NCI-H748 (cell line): ENCODE measurements around the gene OR2A42.
"Not testable (repeated sequence)": the region's sequence is repeated elsewhere in the genome, so short reads cannot be mapped to it uniquely, and the experiment has no call there.

Experiments used
- DNase-seq: peaks from one replicate; lab custom pipeline; 2025; ENCODE audit not compliant: unreplicated experiment; lab: John Stamatoyannopoulos, UW

Gene OR2A42

DNA sequence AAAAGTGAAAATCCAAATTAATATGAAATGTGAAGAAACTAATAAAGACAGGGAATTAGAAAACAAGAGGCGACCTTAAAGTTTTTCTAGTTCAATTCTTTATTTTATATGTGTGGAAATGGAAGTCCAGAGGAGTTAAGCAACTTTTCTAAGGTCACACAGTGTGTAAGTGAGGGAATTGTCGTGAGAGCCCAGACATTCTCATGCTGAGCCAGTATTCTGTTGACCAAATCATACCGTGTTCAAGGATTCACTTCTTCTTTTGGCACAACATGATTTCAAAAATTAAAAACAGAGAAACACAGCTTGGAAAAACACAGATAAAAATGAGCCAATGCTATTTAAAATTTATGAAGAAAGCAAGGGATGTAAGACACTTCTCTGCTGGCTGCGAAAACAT is 12.5 kb downstream of the OR2A42 start:
- not testable (repeated sequence) for DNase-seq

DNA sequence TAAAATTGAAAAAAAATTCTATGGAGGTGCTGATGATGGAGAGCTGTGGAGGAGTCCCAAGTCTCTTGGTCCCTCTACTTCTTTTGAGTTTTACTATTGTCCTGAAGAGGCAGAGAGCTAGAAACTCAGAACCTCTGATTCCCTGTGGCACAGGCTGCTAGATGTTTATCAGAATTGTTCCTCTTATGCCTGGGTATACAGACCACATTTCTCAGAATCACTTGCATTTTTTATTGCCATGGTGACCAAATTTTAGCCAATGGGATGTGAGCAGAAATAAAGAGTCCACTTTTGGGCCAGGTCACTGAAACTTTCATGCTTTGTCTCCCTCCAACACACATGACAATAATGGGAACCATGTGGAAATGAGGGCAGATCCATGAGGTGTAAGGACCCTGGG is 15.7 kb downstream of the OR2A42 start:
- not testable (repeated sequence) for DNase-seq

DNA sequence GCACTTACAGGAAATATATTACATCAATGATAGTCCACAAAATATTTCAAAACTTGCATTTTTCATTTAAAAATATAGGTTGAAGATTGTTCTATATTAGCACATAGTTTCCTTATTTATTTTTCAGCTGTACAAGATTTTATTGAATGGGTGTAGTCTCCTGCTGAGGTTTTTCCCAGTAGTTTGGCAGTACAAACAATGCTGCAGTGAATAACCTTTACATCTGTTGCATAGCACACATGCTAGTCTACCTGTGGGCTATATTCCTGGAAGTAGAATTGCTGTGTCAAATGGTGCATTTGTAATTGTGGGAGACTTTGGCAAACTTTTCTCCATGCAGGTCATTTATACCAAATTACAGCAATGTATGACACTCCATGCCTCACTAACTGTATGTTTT is 18.9 kb downstream of the OR2A42 start:
- DNase-seq, result not testable (repeated sequence)

DNA sequence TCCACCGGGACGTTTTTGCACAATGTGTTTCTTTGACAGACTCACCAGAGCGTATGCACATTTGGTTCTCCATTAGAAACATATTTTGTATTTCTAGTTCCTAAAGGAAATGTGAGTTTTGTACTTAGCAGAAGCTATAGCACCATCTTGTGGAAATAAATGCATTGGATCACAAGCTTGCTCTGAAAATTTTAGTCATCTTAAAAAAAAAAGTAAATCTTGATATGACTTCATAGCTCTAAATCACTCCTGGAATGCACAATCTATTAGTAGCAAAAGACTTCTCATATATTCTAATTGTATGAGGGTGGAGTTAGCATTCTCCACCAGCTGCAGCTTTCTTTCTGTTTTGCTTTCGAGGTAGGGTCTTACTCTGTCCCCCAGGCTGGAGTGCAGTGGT is 20.3 kb downstream of the OR2A42 start:
- DNase-seq, result not testable (repeated sequence)

DNA sequence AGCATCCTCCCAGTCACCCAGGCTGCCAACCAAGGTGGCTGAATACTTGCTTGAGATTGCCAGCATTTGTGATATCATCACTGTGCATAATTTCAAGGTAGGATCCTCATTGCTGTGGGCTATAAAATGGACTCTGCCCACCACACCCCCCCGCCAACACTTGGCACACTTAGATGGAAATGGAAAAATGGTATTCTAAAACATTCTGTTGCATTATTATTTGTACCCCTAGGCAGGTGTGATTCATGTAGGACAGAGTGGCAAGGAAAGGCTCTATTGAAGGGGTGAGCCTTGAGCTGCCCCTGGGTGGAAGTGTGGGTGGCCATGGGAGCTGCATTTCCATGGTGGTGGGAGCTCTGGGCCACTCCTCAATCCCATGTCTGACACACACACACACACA is 20.8 kb downstream of the OR2A42 start:
- not testable (repeated sequence) for DNase-seq

DNA sequence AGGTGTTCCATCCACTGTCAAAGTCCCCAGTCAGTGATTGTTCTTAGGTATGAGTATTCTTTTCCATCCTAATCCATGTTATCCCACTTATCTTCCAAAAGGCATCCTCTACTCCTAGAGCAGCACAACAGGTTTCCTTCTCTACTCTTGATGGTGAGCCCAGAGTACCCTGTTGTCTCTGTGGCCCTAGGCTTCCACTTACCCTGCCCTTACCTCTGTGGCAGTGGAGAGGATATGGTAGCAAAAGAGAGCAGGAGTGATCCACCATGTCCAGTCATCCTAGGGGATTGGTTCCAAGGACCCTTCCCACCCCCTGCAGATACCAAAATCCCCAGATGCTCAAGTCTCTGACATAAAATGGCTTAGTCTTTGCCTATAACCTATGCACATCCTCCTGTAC is 22.2 kb downstream of the OR2A42 start:
- not testable (repeated sequence) for DNase-seq

DNA sequence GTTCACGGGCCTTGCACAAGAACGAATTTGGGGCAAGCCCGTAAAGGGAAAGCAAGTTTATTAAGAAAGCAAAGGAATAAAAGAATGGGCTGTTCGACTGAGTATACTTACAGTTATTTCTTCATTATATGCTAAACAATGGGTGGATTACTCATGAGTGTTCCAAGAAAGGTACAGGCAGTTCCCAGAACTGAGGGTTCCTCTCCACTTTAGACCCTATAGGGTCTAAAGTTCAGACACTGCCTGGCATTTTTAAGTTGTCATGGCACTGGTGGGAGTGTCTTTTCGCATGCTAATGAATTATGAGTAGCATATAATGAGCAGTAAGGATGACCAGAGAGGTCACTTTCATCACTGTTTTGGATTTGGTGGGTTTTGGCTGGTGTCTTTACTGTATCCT is 34.1 kb downstream of the OR2A42 start:
- DNase-seq, result not testable (repeated sequence)

DNA sequence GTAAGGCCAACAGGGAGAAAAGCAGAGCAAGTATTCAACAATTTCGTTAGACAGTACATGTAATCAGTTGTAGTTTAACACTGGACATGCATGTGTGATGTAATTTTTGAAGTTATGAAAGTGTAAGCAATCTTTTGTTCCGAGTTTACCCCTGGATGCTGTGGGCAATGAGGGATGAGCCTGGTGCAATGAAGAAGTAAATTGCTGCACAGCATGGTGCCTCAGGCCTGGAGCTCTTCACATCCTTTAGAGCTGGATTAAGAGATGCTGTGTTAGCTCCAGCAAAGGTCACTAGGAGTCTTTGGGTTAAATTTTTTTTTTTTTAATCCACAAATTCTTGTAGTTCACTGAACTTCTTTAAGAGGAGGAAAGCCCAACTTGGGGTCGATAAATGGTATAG is 36.3 kb downstream of the OR2A42 start:
- DNase-seq, result not testable (repeated sequence)

DNA sequence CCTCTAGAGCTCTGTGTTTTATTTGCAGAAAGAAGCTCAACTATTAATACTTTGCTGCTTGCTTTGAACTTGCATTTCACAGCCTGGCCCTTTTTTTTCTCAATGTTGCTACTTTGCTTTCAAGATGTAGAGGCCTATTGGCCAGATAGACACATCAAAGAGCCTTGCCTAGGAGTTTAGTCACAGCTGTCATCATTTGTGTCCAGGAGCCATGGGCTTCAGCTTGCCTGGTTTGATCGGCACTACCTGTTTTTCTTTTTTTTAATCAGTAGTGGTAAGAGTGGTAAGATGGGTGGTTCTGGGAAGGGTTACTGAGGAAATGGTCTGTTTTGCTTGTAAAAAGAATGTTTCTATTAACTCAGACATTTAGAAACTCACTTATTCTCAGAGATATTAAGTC is 37.4 kb downstream of the OR2A42 start:
- DNase-seq, result not testable (repeated sequence)

DNA sequence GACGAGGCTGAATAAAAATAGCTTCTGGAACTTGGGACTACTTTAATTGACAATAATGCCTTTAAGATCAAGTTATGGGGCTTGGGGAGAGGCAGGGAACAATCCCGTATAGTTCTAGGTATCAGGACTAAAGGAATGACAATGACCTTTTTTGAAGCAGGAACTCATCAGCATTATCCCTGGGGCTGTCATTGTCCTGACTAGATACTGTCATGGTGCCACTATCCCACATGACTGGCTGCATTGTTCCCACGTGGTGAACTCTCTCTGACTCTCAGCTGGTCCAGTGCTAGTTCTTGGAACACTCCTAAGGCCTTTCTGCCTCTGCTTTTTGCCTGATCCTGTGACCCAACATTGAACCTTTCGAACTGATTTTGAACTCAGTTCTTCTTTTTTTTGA is 40.5 kb downstream of the OR2A42 start:
- DNase-seq, result not testable (repeated sequence)

DNA sequence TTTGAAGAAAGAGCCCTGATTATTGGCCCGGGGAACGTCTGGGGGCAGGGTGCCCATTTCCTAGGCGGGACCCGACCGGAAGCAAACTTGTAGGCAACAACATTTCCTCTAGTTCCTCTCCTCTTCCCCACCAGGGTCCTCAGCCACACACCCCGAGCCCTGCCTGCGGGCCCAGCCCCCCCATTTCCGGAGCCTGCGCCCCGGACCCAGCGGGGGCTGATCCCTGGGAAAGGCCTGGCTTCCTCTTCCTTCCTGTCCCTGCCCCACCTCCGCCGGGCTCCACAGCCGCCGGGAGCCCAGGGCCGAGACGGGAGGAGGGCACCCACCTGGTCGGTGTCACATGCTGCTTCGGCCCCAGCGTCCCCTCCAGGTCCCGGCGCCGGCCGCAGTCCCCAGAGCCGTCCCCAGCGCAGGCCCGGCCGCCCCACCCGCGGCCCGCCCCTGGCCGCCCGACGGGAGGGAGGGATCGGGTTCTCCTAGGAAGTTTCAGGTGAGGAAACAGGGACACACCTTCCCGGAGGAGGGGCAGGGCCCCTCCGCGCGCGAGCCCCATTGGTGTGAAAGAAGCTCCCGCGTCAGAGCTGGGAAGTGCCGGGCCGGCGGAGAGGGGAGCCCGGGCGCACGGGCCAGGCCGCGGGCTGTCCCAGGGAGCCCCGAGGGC is 44.1 kb downstream of the OR2A42 start, which contains the start of gene ARHGEF35:
TSS of gene ARHGEF35 (minus strand) at position 622 of the 661 bp plus-strand sequence. CDS start 7,450 bp downstream, outside the sequence.
- DNase-seq, result not testable (repeated sequence)

DNA sequence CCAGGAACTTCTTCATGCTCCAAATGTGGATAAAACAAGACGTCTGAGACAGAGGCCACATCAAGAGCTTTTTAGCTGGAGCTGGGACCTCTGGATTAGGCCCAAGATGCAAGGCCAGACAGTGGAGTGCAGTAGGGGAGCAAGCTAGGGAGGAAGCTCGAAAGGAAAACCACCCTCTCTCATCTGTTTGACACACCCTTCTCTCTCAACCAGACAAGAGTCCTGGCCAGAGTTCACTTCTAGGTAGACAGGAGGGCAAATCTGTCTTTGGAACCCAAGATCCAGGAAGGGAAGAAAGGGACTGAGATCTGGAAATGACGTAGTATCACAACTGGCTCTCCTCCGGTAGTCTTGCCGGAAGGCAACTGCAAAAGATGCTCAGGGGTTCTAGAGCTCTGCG is 45.0 kb downstream of the OR2A42 start:
- DNase-seq, result not testable (repeated sequence)

DNA sequence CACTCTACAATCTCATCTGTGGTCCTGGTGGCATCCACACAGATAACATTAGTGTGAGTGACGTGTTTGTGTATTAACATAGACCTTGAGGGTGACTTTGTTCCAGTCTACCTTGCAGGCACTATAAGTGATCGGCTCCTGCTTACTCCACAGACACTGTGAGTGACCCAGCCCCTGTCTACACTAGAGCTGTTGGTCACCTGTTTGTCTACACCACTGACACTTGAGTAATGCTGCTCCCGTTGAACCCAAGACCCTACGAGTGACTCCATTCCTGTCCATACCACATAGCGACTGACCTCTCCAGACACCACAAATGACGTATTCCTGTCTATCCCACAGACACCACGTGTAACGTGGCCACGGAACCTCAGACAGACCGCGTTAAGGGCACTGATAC is 45.6 kb downstream of the OR2A42 start:
- DNase-seq, result not testable (repeated sequence)

DNA sequence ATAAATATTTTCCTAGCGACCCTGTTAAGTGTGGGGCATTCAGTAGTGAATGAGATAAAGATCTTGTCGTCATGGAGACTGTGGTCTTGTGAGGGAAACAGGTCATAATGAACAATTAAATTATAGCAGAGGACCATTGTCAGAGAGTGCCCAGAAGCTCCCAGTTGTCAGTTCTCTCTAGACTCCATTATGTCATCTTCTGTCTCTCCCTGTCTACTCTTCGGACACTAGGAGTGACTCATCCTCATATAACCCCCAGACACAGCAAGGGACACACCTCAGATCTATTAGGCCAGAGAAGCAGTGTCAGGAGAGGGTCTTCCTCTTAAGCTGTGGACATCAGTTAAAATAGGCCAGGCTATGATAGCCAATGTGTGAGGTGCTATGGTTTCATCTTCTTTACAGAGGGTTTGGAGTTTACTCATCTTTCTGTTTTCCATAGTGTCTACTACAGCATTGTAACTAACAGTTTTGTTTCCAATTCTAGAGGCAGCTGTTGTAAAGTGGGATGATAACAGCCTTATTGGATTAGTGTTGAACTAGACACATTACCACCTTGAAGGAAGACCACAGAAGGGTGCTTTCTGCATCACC is 50.7 kb downstream of the OR2A42 start:
- not testable (repeated sequence) for DNase-seq

DNA sequence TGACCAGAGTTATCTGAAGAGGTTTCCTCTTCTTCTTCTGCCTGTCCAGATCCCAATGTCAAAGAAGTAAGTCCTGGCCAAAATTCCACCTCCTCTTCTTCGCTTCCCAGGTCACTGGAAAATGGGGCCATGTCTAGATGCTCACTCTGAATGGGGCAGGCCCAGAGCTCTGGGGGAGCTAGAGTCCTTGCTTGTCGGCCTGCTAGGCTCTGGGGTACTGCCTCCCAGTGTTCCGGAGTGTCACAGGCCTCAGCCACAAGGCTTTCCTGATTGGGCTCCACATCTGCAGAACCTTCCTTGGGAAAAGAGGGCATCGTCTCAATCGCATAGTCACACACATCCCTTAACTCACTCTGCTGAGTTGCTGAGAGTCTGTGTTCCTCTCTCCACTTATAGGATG is 51.6 kb downstream of the OR2A42 start:
- not testable (repeated sequence) for DNase-seq

DNA sequence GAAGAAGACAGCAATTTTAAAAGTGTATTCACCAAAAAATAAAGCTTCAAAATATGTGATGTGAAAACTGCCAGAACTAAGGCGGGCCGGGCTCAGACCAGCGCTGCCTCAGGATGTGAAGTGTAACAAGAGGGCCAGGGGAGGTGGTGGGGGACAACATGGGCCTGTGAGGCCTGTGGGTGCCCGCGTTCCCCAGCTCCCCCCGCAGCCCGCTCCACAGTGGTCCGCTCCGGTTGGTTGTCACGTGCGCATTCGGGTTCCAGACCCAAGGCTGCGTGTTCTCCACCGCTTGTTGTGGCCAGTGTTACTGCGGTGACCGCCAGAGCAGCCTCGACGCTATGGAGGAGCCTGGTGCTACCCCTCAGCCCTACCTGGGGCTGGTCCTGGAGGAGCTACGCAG is 56.2 kb downstream of the OR2A42 start, which contains the start of gene CTAGE4:
TSS of gene CTAGE4 (plus strand) at position 301 of the 400 bp plus-strand sequence. CDS start at position 339, 38 bp downstream.
- DNase-seq, result not testable (repeated sequence)

DNA sequence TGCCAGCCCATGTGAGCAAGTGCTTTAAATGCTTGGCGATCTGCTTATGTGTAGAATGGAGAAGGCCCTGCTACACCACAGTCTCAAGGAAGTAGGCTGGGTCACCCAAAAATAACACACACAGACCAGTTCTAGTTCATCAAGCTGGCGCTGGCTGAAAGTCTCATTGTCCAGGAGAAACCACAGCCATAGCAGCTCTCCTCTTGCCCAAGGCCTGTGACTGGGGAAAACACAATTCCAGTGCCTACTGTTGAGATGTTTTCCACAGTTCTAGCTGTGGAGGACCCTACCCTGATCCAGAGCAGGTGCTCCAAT is 60.3 kb downstream of the OR2A42 start:
- DNase-seq, result not testable (repeated sequence)

DNA sequence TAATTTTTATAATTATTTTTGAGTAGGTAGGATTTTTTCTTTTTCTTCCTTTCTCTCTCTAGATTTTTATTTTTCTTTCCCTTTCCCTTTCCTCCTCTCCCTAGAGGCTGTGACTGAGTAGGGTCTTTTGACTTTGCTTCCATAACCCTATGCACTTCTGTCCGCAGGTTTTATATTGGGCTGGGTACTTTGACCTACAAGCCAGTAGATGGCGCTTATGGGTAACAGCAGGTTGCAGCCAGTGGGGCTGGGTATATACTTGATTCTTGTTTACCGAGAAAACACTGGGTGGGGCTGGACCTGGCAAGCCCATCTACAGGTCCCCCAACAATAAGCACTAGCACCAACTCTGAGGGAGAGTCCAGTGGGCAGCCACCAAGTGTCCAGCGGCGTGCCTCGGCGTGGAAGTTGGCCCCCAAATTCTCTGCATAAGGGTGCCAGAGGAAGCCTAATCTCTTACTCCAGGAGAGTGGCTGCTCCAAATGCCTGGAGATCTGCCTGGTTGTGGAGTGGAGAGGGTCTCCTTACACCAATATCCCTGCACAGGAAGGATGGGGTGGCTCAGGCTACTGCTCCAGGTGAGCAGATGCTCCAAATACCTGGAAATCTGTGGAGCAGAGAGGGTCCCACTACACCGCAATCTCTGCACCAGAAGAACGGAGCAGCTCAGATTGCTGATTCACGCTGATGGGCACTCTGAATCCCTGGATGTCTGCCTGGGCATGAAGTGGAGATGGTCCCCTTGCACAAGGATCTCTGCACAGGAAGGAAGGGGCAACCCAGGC is 60.8 kb downstream of the OR2A42 start:
- DNase-seq, result peak; percentile 10
